HG02678 (cell line): ENCODE data around the gene PYCR2.
A peak's percentile ranks its signal among the peaks of the same experiment; 100 is the strongest.
"Not testable (repeated sequence)": the region's sequence is repeated elsewhere in the genome, so short reads cannot be mapped to it uniquely, and the experiment has no call there.

Source experiments
- ATAC-seq: cut with Tn5 transposase; IDR thresholded peaks from one replicate; pipeline ENCODE4 v1.9.1; 2021; ENCODE audit warnings: mild to moderate bottlenecking, moderate library complexity; ENCODE audit not compliant: unreplicated experiment

Gene PYCR2

GRCh38 chr1:225923692-225924555 lies at the start of gene PYCR2:
PYCR2 (minus strand) TSS chr1:225924250; CDS start chr1:225924110, 140 bp downstream.
- ATAC-seq: peak; percentile 96

DNA sequence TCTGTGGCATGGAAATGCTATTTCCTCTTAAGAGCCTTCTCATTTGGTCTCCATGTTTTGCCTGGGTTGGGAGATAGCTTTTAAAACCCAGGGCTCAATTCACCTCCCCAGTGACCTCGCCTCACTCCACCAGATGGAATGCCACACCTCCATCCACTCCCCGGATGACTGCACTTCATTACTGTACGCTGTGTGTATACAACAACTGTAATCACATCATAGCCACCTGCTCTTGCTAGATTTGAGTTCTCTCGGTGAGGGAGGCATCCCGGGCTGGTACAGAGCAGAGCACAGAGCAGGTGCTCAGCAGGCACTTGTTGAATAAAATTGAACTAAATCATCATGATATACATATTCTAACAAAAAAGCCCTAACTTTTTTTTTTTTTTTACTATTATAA lies 49.1 kb upstream of the PYCR2 start:
- ATAC-seq: no peak

- no peak for ATAC-seq
Measured at GRCh38 chr1:225972344-225973152, 48.5 kb upstream of the PYCR2 start.

DNA sequence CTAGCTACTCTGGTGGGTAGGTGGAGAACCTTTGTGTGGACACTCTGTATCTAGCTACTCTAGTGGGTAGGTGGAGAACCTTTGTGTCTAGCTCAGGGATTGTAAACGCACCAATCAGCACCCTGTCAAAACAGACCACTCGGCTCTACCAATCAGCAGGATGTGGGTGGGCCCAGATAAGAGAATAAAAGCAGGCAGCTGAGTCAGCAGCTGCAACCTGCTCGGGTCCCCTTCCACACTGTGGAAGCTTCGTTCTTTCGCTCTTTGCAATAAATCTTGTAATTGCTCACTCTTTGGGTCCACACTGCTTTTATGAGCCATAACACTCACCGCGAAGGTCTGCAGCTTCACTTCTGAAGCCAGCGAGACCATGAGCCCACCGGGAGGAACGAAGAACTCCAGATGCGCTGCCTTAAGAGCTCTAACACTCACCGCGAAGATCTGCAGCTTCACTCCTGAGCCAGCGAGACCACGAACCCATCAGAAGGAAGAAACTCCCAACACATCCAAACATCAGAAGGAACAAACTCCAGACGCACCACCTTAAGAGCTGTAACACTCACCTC lies 46.6 kb upstream of the PYCR2 start:
- ATAC-seq: not testable (repeated sequence)

GRCh38 chr1:225969751-225970150 lies 45.7 kb upstream of the PYCR2 start:
- not testable (repeated sequence) for ATAC-seq

GRCh38 chr1:225965231-225965630 lies 41.2 kb upstream of the PYCR2 start:
- ATAC-seq: no peak

- ATAC-seq: no peak
Measured at GRCh38 chr1:225963735-225964530, 39.9 kb upstream of the PYCR2 start.

GRCh38 chr1:225962440-225962975 lies 38.5 kb upstream of the PYCR2 start:
- peak; percentile 84 for ATAC-seq

GRCh38 chr1:225961659-225962439 lies 37.8 kb upstream of the PYCR2 start:
- ATAC-seq: no peak

- no peak for ATAC-seq
Measured at GRCh38 chr1:225958041-225958440, 34.0 kb upstream of the PYCR2 start.

DNA sequence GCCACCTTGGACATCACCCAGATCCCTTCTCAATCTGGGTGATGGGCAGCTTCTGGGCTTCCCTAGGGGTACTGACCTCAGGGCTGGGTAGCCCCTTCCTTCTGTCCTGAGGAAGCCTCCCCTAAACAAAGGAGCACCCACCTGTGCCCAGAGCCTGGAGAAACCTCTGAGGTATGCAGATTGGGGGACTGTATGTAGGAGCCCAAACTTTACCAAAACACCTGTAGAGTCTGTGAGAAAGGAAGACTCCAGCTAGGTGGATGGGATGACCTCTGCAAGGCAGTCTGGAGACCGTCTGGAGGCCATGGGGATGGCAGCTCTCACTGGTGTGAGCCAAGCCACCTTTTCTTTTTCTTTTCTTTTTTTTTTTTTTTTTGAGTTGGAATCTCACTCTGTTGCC lies 30.7 kb upstream of the PYCR2 start:
- no peak for ATAC-seq

DNA sequence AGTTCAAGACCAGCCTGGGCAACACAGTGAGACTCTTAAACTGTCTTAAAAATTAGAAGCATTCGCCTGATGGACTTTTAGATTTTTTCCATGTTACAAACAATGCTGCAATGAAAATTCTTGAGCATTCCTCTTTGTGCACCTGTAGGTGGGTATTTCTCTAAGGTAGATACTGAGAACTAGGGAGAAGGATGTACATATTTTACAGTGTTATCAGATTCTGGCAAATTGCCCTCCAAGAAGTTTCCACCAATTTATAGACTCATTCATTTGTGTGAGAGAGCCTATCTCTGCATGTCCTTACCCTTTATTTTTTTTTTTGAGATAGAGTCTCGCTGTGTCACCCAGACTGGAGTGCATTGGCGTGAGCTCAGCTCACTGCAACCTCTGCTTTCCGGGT lies 29.3 kb upstream of the PYCR2 start:
- no peak for ATAC-seq

DNA sequence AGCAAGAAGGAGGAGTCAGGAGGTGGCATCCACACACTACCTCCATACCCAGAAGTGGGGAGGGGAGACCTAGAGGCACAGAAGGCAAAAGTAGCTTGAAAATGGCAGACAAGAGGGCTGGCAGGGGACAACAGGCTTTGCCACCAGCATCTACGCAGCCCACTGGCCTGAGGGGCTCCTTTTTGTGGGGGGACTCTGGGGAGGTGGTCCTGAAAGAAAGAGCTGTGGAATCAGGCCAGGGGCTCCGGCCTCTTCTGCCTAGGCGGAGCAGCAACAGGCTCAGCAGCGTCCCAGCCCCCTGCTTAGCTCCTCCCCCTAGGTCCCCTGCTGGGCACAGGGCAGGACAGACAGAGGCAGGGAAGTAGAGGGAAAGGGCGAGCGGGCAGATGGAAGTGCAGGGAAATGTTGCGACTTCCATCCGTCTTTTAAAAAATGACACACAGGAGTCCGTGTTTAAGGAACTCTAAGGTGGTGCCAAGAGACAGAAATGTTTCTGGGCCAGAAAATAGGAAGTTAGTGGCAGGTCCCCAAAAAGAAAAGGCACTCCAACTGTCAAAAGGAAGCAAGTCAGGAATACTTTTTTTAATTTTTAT lies 27.0 kb upstream of the PYCR2 start:
- no peak for ATAC-seq

DNA sequence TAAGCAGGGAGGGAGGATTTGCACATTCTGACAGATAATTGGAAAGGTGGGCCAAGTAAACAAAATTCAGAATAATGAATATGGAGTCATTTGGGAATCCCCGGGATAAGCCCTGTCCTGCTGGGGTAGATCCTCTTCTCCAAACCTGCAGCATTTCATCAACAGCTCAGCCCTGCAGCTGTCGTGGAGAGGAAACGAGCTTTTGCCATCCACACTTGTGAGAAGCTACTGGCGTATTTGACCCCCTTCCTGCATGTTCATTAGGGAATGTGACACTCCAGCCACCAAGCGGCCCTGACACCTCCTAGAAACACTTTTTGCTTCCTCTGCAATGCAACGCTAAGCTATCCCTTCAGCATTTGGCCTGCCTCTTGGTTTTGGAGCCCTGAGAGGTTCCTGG lies 25.0 kb upstream of the PYCR2 start:
- no peak for ATAC-seq

GRCh38 chr1:225946803-225947202 lies 22.8 kb upstream of the PYCR2 start:
- no peak for ATAC-seq

GRCh38 chr1:225946082-225946620 lies 22.1 kb upstream of the PYCR2 start:
- no peak for ATAC-seq

- ATAC-seq: no peak
Measured at GRCh38 chr1:225945564-225945963, 21.5 kb upstream of the PYCR2 start.

DNA sequence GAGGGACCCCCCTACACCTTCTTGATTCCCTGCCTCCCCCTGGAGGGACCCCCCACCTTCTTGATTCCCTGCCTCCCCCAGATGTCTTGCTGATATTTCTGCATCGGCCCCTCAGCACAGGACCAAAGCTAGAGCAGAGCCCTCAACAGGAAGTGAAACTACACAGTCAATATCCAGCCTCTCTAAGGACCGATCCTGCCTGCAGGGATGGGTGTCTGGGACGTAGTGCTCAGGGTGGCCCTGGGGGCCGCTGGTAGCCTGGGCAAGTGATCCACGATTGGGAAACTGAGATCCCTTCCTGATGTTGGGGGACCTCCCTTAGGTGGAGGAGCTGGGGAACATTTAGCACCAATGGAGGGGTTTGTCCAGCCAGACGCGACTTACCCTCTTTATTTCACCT lies 20.9 kb upstream of the PYCR2 start:
- ATAC-seq: peak; percentile 62

GRCh38 chr1:225944387-225944786 lies 20.3 kb upstream of the PYCR2 start:
- no peak for ATAC-seq
